Raji (cell line): Measurements from ENCODE around the gene ARL15.

Source experiments
- POLR2A ChIP-seq: IDR thresholded peaks from 2 replicates; pipeline ENCODE4 v1.6.1; 2011; ENCODE audit warnings: low read depth, low read length, control low read depth; ENCODE audit not compliant: insufficient read depth

Gene ARL15

GRCh38 chr5:53874409-53874808 lies 436.0 kb downstream of the ARL15 start:
- TF ChIP-seq POLR2A: no peak

GRCh38 chr5:53873235-53873634 lies 437.1 kb downstream of the ARL15 start:
- TF ChIP-seq POLR2A: no peak

GRCh38 chr5:53871775-53872174 lies 438.6 kb downstream of the ARL15 start:
- no peak for TF ChIP-seq POLR2A

- no peak for TF ChIP-seq POLR2A
These were observed 439.3 kb downstream of the ARL15 start for GRCh38 chr5:53871050-53871449.

GRCh38 chr5:53858700-53859456 lies 451.5 kb downstream of the ARL15 start:
- TF ChIP-seq POLR2A: no peak

GRCh38 chr5:53856506-53856905 lies 453.9 kb downstream of the ARL15 start:
- TF ChIP-seq POLR2A: no peak

GRCh38 chr5:53834500-53834899 lies 475.9 kb downstream of the ARL15 start:
- TF ChIP-seq POLR2A: no peak
